MM.1S (cell line): ENCODE results near the gene POLN.

Experiments used
- DNase-seq: peaks from one replicate; pipeline ENCODE4 v3.0.0-alpha.2; 2015
- H2AFZ ChIP-seq: fragments of 300-600 bp; sonication (generic); 2 replicates; pipeline ENCODE4 v1.6.0; 2016; ENCODE audit warnings: antibody characterized with exemption, low read length
- H3F3A ChIP-seq: fragments of 300-600 bp; sonication (generic); 2 replicates; pipeline ENCODE4 v1.6.1; 2016; ENCODE audit warnings: mild to moderate bottlenecking, antibody characterized with exemption, low read length, moderate library complexity, mixed read lengths; ENCODE audit not compliant: insufficient read depth
- H3K27ac ChIP-seq: fragments of 300-600 bp; sonication (generic); 2 replicates; pipeline ENCODE4 v1.5.1; 2016; ENCODE audit warnings: mild to moderate bottlenecking, low read length
- H3K27me3 ChIP-seq: fragments of 300-600 bp; sonication (generic); replicated peaks from 2 replicates; pipeline ENCODE4 v1.6.0; 2016; ENCODE audit warnings: low read length; ENCODE audit not compliant: insufficient read depth
- H3K36me3 ChIP-seq: fragments of 300-600 bp; sonication (generic); replicated peaks from 2 replicates; pipeline ENCODE4 v1.6.1; 2016; ENCODE audit warnings: mild to moderate bottlenecking, low read length, mixed read lengths; ENCODE audit not compliant: insufficient read depth
- H3K4me1 ChIP-seq: fragments of 300-600 bp; sonication (generic); 2 replicates; pipeline ENCODE4 v1.6.1; 2016; ENCODE audit warnings: low read length, mixed read lengths
- H3K4me2 ChIP-seq: fragments of 300-600 bp; sonication (generic); 2 replicates; pipeline ENCODE4 v1.6.0; 2016; ENCODE audit warnings: low read depth, low read length
- H3K4me3 ChIP-seq: fragments of 300-600 bp; sonication (generic); 2 replicates; pipeline ENCODE4 v1.5.1; 2016; ENCODE audit warnings: low read length, mixed read lengths
- H3K79me2 ChIP-seq: fragments of 300-600 bp; sonication (generic); 2 replicates; pipeline ENCODE4 v1.6.1; 2016; ENCODE audit warnings: mixed run types, low read length, mixed read lengths
- H3K9ac ChIP-seq: fragments of 300-600 bp; sonication (generic); 2 replicates; pipeline ENCODE4 v1.6.1; 2016; ENCODE audit warnings: low read length, mixed read lengths
- H3K9me2 ChIP-seq: fragments of 300-600 bp; sonication (generic); replicated peaks from 2 replicates; pipeline ENCODE4 v1.6.1; 2016; ENCODE audit warnings: mild to moderate bottlenecking, low read length, mixed read lengths; ENCODE audit not compliant: insufficient read depth
- H3K9me3 ChIP-seq: fragments of 300-600 bp; sonication (generic); replicated peaks from 2 replicates; pipeline ENCODE4 v1.6.1; 2016; ENCODE audit warnings: mild to moderate bottlenecking, low read length, mixed read lengths; ENCODE audit not compliant: insufficient read depth
- H4K20me1 ChIP-seq: fragments of 300-600 bp; sonication (generic); 2 replicates; pipeline ENCODE4 v1.6.1; 2016; ENCODE audit warnings: mild to moderate bottlenecking, low read length, moderate library complexity, mixed read lengths; ENCODE audit not compliant: insufficient read depth
- EZH2 ChIP-seq: fragments of 300-600 bp; sonication (generic); optimal IDR thresholded peaks from 2 replicates; pipeline ENCODE3; 2017; ENCODE audit warnings: low read depth, mild to moderate bottlenecking, antibody characterized with exemption, low read length, mixed read lengths
- EZH2phosphoT487 ChIP-seq: fragments of 300-600 bp; sonication (generic); IDR thresholded peaks from 2 replicates; pipeline ENCODE4 v1.6.1; 2018; ENCODE audit warnings: antibody characterized with exemption, low read length
- TF ChIP-seq, protein P1 (sequence below): fragments of 300-600 bp; sonication (generic); IDR thresholded peaks from 2 replicates; pipeline ENCODE4 v1.5.1; 2016; ENCODE audit warnings: antibody characterized with exemption, low read length, mixed read lengths

POLN gene

DNA sequence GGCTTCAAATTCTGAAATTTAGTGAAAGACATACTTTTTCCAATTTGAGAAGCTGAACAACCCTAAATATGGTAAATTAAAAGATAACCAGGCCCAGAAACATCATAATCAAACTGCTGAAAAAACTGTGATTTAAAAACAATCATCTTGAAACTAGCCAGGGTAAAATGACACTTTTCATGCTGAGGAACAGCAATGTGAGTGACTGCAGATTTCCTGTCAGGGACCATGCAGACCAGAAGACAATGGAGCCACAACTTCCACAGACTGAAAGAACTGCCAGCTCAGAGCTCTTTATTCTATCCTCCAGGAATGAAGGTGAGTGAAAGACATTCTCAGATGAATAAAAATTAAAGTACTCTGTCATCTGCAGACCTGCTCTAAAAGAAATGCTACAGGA, 109.5 kb downstream of the POLN start:
- H3K9me2 ChIP-seq, result no peaks in the 10 kb centered on the region
- TF ChIP-seq EZH2 (no peak), EZH2phosphoT487 (no peak)
- TF ChIP-seq, protein P1, sequence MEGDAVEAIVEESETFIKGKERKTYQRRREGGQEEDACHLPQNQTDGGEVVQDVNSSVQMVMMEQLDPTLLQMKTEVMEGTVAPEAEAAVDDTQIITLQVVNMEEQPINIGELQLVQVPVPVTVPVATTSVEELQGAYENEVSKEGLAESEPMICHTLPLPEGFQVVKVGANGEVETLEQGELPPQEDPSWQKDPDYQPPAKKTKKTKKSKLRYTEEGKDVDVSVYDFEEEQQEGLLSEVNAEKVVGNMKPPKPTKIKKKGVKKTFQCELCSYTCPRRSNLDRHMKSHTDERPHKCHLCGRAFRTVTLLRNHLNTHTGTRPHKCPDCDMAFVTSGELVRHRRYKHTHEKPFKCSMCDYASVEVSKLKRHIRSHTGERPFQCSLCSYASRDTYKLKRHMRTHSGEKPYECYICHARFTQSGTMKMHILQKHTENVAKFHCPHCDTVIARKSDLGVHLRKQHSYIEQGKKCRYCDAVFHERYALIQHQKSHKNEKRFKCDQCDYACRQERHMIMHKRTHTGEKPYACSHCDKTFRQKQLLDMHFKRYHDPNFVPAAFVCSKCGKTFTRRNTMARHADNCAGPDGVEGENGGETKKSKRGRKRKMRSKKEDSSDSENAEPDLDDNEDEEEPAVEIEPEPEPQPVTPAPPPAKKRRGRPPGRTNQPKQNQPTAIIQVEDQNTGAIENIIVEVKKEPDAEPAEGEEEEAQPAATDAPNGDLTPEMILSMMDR, result no peak
- no peak overlapping the region for H3K9ac ChIP-seq
- no peak overlapping the region for H3K27ac ChIP-seq
- no peak overlapping the region for H3K4me3 ChIP-seq
- no peak overlapping the region for H3K4me2 ChIP-seq
- no peaks in the 10 kb centered on the region for H3K79me2 ChIP-seq
- no peaks in the 10 kb centered on the region for H3K27me3 ChIP-seq
- H4K20me1 ChIP-seq, result no peaks in the 10 kb centered on the region
- no peaks in the 10 kb centered on the region for H3K4me1 ChIP-seq
- no peak overlapping the region for H2AFZ ChIP-seq
- peaks cover 5% of the 10 kb centered on the region; the same call in 1 of the 2 replicates for H3K9me3 ChIP-seq
- DNase-seq, result no peak
- no peaks in the 10 kb centered on the region for H3K36me3 ChIP-seq
- H3F3A ChIP-seq, result no peaks in the 10 kb centered on the region

DNA sequence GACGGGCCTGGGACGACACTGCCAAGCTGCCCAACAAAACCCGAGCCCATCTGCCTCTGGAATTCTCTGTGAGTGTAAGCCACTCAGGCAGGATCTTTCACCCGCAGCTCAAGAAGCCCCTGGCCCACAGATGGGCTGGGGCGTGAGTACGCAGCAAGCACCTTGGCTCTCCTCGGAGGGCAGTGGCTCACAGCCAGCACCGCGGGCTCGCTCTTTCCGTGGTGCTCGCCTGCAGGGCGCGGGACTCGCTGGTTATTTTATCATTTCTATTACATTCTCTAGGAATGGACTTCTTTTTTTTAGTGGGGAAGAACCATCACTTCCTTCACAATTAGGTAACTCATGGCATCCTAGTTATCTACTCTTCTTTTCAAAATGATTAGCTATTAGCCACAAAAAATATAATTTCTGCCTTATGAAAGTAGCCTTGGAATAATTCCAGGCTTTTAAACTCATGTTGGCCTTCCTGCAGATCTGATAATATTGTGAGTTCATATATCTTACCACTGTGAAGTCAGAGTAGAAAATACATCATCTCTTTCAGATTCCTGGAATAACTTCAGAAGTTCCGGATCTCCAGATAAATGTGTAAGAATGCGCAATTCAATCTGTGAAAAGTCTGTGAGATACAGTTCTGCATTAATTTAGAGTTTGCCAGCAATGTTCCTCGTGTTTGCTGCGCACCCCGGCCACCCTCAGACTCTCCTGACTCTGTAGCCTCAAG, 114.2 kb downstream of the POLN start:
- H3K27ac ChIP-seq, result no peak overlapping the region
- H3K36me3 ChIP-seq, result no peaks in the 10 kb centered on the region
- no peak overlapping the region for H2AFZ ChIP-seq
- TF ChIP-seq EZH2phosphoT487 (no peak), EZH2 (no peak)
- TF ChIP-seq, protein P1, result no peak
- H3K9ac ChIP-seq, result no peak overlapping the region
- DNase-seq, result no peak
- no peaks in the 10 kb centered on the region for H3K27me3 ChIP-seq
- no peaks in the 10 kb centered on the region for H3F3A ChIP-seq
- H3K4me2 ChIP-seq, result no peak overlapping the region
- no peaks in the 10 kb centered on the region for H4K20me1 ChIP-seq
- H3K79me2 ChIP-seq, result no peaks in the 10 kb centered on the region
- H3K4me3 ChIP-seq, result no peak overlapping the region
- no peaks in the 10 kb centered on the region for H3K4me1 ChIP-seq
- no peaks in the 10 kb centered on the region for H3K9me2 ChIP-seq
- peaks cover 5% of the 10 kb centered on the region; the same call in 1 of the 2 replicates for H3K9me3 ChIP-seq

DNA sequence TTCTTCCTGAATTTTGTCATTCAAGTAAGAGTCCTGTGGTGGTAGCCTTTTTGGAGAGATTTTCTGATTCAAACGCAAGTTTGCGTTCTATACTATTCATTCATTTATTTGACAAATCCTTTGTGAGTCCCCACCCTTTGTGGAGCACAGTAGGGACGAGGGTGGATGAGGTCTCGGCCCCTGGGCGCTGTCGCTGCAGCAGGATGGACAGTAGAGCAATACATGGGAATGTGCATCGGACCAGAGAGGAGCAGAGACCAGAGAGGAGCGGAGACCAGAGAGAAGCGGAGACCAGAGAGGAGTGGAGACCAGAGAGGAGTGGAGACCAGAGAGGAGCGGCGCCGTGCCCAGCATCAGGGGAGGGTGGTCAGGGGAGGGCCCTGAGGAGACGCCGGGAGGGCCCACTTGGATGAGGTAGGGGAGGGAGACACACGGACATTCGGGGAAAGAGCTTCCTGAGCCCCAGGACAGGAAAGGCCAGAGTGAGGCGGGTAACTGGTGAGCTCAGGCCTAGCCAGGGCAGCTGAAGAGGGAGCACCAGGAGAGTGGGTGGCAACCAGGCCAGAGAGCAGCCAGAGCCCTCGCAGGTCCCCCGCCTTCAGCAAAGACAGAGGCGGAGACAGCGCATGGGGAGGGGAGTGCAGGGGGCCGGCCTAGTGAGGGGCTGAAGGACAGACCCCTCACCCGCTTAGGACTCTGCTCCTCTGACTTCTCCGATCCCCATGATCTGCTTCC, 115.4 kb downstream of the POLN start:
- Histone ChIP-seq H3K4me3 (no peak overlapping the region), H3K4me2 (no peak overlapping the region), H4K20me1 (no peaks in the 10 kb centered on the region), H3K27me3 (no peaks in the 10 kb centered on the region), H3F3A (no peaks in the 10 kb centered on the region), H3K9ac (no peak overlapping the region), H3K36me3 (no peaks in the 10 kb centered on the region), H3K79me2 (no peaks in the 10 kb centered on the region), H3K4me1 (no peaks in the 10 kb centered on the region), H3K9me3 (no peaks in the 10 kb centered on the region), H3K27ac (no peak overlapping the region), H3K9me2 (no peaks in the 10 kb centered on the region), H2AFZ (no peak overlapping the region)
- TF ChIP-seq EZH2 (no peak), EZH2phosphoT487 (no peak)
- TF ChIP-seq, protein P1, result no peak
- no peak for DNase-seq
